WTC11 (cell line): ENCODE measurements around the gene ANKRD27.

Experiments used
- ATF2 ChIP-seq: sonication (generic); formaldehyde crosslinking; IDR thresholded peaks from 2 replicates; pipeline ENCODE4 v1.8.1; 2022; ENCODE audit warnings: low read depth, missing genetic modification reagents, borderline replicate concordance
- ATF3 ChIP-seq: sonication (generic); formaldehyde crosslinking; conservative IDR thresholded peaks from 2 replicates; pipeline ENCODE4 v1.8.1; 2022; ENCODE audit warnings: mild to moderate bottlenecking, missing genetic modification reagents
- CTCF ChIP-seq: fragments of 200-600 bp; IDR thresholded peaks from 2 replicates; pipeline ENCODE4 v1.8.0; 2022; ENCODE audit warnings: antibody characterized with exemption
- GTF2I ChIP-seq: fragments of 250-450 bp; sonication (Bioruptor Pico); conservative IDR thresholded peaks from 2 replicates; pipeline ENCODE4 v1.4.0; 2021; ENCODE audit warnings: mild to moderate bottlenecking
- ZMAT4 ChIP-seq: fragments of 250-450 bp; sonication (Bioruptor Pico); IDR thresholded peaks from 2 replicates; pipeline ENCODE4 v1.9.0; 2021; ENCODE audit warnings: mild to moderate bottlenecking
- ZNF281 ChIP-seq: sonication (generic); formaldehyde crosslinking; IDR thresholded peaks from 2 replicates; pipeline ENCODE4 v1.8.0; 2023; ENCODE audit warnings: mild to moderate bottlenecking, missing genetic modification reagents

- TF ChIP-seq CTCF (no peak), ATF3 (CRISPR knock-in tag) (no peak), ZNF281 (CRISPR knock-in tag) (no peak), ATF2 (CRISPR knock-in tag) (no peak), GTF2I (CRISPR knock-in tag) (no peak), ZMAT4 (no peak)
These were observed 23.2 kb downstream of the ANKRD27 start for GRCh38 chr19:32651729-32652140.
